CD14-positive monocyte (primary cell): Measurements from ENCODE around the gene BRSK2. TPM values are rescaled to one million over a fixed set of nuclear protein-coding genes. Genes with fewer than 3 reads are reported as not detected.

Experiments
- DNase-seq, 3 donors: peaks; one replicate each; pipeline ENCODE4 v3.0.0-alpha.2; 2011 to 2022
- H2AFZ ChIP-seq: 2 replicates; pipeline ENCODE4 v1.6.0; 2012; ENCODE audit warnings: mild to moderate bottlenecking, low read depth, low read length, inconsistent platforms; ENCODE audit not compliant: insufficient read depth, poor library complexity, severe bottlenecking
- H3K27ac ChIP-seq, 2 donors: 1 replicate in 1 of 2; 2 replicates in 1 of 2; pipeline ENCODE4 v1.5.1; 2012 to 2013; ENCODE audit warnings: low read length in 2 of 2, control low read depth in 1 of 2, inconsistent platforms in 1 of 2, low read depth in 1 of 2, mild to moderate bottlenecking in 1 of 2
- H3K27me3 ChIP-seq, 2 donors: one replicate each; pipeline versions ENCODE4 v1.6.0 to v1.6.1; 2011 to 2013; ENCODE audit warnings: low read length in 2 of 2; ENCODE audit not compliant: control insufficient read depth in 2 of 2, insufficient read depth in 2 of 2
- H3K36me3 ChIP-seq, 2 donors: replicated peaks in 1 of 2; 1 replicate in 1 of 2; 2 replicates in 1 of 2; pipeline versions ENCODE4 v1.5.1 to v1.6.1; 2012 to 2013; ENCODE audit warnings: low read length in 2 of 2, control low read depth in 1 of 2, inconsistent platforms in 1 of 2, mild to moderate bottlenecking in 1 of 2; ENCODE audit not compliant: insufficient read depth in 2 of 2, control insufficient read depth in 1 of 2
- H3K4me1 ChIP-seq, 2 donors: 1 replicate in 1 of 2; 2 replicates in 1 of 2; pipeline versions ENCODE4 v1.5.1 to v1.6.1; 2012 to 2013; ENCODE audit warnings: low read length in 2 of 2, control low read depth in 1 of 2, inconsistent platforms in 1 of 2, mild to moderate bottlenecking in 1 of 2, moderate library complexity in 1 of 2; ENCODE audit not compliant: insufficient read depth in 2 of 2, control insufficient read depth in 1 of 2
- H3K4me2 ChIP-seq: replicated peaks from 2 replicates; pipeline ENCODE3; 2012; ENCODE audit warnings: low read length, moderate library complexity, mild to moderate bottlenecking; ENCODE audit not compliant: poor library complexity, severe bottlenecking; ENCODE audit errors: extremely low read depth
- H3K4me3 ChIP-seq, 3 experiments: fragments of 200-600 bp in 1 of 3; sonication (generic) in 1 of 3; replicated peaks in 1 of 3; 1 replicate in 2 of 3; 2 replicates in 1 of 3; pipeline ENCODE4 v1.5.1; 2011 to 2013; ENCODE audit warnings: low read length in 3 of 3, mild to moderate bottlenecking in 3 of 3, control low read depth in 2 of 3, low read depth in 2 of 3, inconsistent platforms in 1 of 3, moderate library complexity in 1 of 3
- H3K79me2 ChIP-seq: 2 replicates; pipeline ENCODE4 v1.6.0; 2012; ENCODE audit warnings: mild to moderate bottlenecking, control low read depth, inconsistent platforms, low read length, moderate library complexity; ENCODE audit not compliant: insufficient read depth
- H3K9ac ChIP-seq: 2 replicates; pipeline ENCODE4 v1.6.0; 2017; ENCODE audit warnings: low read length, mild to moderate bottlenecking; ENCODE audit not compliant: insufficient read depth, poor library complexity, severe bottlenecking
- H3K9me3 ChIP-seq, 2 donors: replicated peaks in 1 of 2; 1 replicate in 1 of 2; 2 replicates in 1 of 2; pipeline versions ENCODE4 v1.5.1 to v1.6.1; 2012 to 2013; ENCODE audit warnings: low read length in 2 of 2, control low read depth in 1 of 2; ENCODE audit not compliant: control insufficient read depth in 1 of 2, insufficient read depth in 1 of 2
- H4K20me1 ChIP-seq: 2 replicates; pipeline ENCODE4 v1.6.0; 2012; ENCODE audit warnings: mild to moderate bottlenecking, low read length, control low read depth, moderate library complexity; ENCODE audit not compliant: insufficient read depth
- H3K27ac Mint-ChIP-seq, 7 donors: one replicate each; pipeline ENCODE4 v1.8.0; 2020; ENCODE audit warnings: mild to moderate bottlenecking in 7 of 7, mixed read lengths in 7 of 7, moderate library complexity in 6 of 7, inconsistent platforms in 2 of 7
- H3K27me3 Mint-ChIP-seq, 3 donors: one replicate each; pipeline ENCODE4 v1.8.0; 2021 to 2022; ENCODE audit warnings: low read depth in 3 of 3, mild to moderate bottlenecking in 3 of 3, mixed read lengths in 3 of 3, moderate library complexity in 3 of 3, inconsistent platforms in 1 of 3
- H3K36me3 Mint-ChIP-seq, 2 donors: one replicate each; pipeline ENCODE4 v1.8.0; 2020; ENCODE audit warnings: mixed read lengths in 2 of 2, inconsistent platforms in 1 of 2, mild to moderate bottlenecking in 1 of 2
- H3K4me1 Mint-ChIP-seq: one replicate; pipeline ENCODE4 v1.8.0; 2020; ENCODE audit warnings: mild to moderate bottlenecking, mixed read lengths
- H3K4me3 Mint-ChIP-seq, 2 donors: one replicate each; pipeline ENCODE4 v1.8.0; 2020; ENCODE audit warnings: mild to moderate bottlenecking in 2 of 2, mixed read lengths in 2 of 2, moderate library complexity in 1 of 2
- H3K9me3 Mint-ChIP-seq, 7 donors: one replicate each; pipeline ENCODE4 v1.8.0; 2020 to 2022; ENCODE audit warnings: mixed read lengths in 7 of 7, mild to moderate bottlenecking in 6 of 7, moderate library complexity in 6 of 7, inconsistent platforms in 2 of 7
- CTCF ChIP-seq: fragments of 200-600 bp; IDR thresholded peaks from one replicate; pipeline ENCODE4 v1.8.0; 2022; ENCODE audit warnings: antibody characterized with exemption, mild to moderate bottlenecking
- WGBS: methylation state at CpG from one replicate; pipeline ENCODE4 v1.1.5; 2013; ENCODE audit warnings: missing lambda C conversion rate; ENCODE audit not compliant: insufficient coverage; 5-methylcytosine and 5-hydroxymethylcytosine counted together
- intact Hi-C, 2 donors: fragments of 100-400 bp; cut with micrococcal nuclease; formaldehyde crosslinking; loops; one replicate each; pipeline versions ENCODE4 v1.15.0 to v1.15.1; 2023
- polyA plus RNA-seq, 3 donors: library from polyadenylated mRNA; depleted of rRNA in 1 of 3; unstranded in 2 of 3; stranded (reverse) in 1 of 3; fragments of 300-500 nt in 2 of 3; fragments of >200 nt in 1 of 3; fragmentation: Illumina TruSeq in 2 of 3; gene quantifications; 1 replicate in 2 of 3; 2 replicates in 1 of 3; pipeline ENCODE4 v1.2.3, GENCODE V29; 2012 to 2021

The BRSK2 gene
- polyA plus RNA-seq, 3 donors, result 0.13 TPM; not detected in 2

- no peaks in the 10 kb centered on the region for H3K27me3 ChIP-seq
- Mint-ChIP-seq H3K4me3 (no peak overlapping the region), H3K27ac (no peak overlapping the region), H3K36me3 (no peaks in the 10 kb centered on the region), H3K27me3 (peaks cover 0 to 4% (median 1%) of the 10 kb centered on the region in 3 donors), H3K4me1 (no peaks in the 10 kb centered on the region), H3K9me3 (peaks cover 5 to 16% (median 10%) of the 10 kb centered on the region in 7 donors)
- intact Hi-C loops, result no loop called here
- no peaks in the 10 kb centered on the region for H3K36me3 ChIP-seq
- WGBS, result 89% methylated on average over 22 of the region's 22 CpGs
- H3K9me3 ChIP-seq, result peaks cover 0 to 17% of the 10 kb centered on the region in 2 donors
- H4K20me1 ChIP-seq, result no peaks in the 10 kb centered on the region
- DNase-seq, result no peak
- H3K79me2 ChIP-seq, result no peaks in the 10 kb centered on the region
- H3K4me3 ChIP-seq, result no peak overlapping the region
- no peak overlapping the region for H2AFZ ChIP-seq
- no peak overlapping the region for H3K27ac ChIP-seq
- H3K4me2 ChIP-seq, result no peak overlapping the region
- no peak overlapping the region for H3K9ac ChIP-seq
- no peaks in the 10 kb centered on the region for H3K4me1 ChIP-seq
- no peak for TF ChIP-seq CTCF
Measured at GRCh38 chr11:1425006-1425405, 35.3 kb downstream of the BRSK2 start.

GRCh38 chr11:1425439-1425838 is 35.7 kb downstream of the BRSK2 start:
- Histone ChIP-seq H4K20me1 (no peaks in the 10 kb centered on the region), H3K4me3 (no peak overlapping the region), H3K27me3 (no peaks in the 10 kb centered on the region), H3K79me2 (no peaks in the 10 kb centered on the region), H3K4me2 (no peak overlapping the region), H3K9ac (no peak overlapping the region), H3K4me1 (no peaks in the 10 kb centered on the region), H3K9me3 (peaks cover 0 to 12% of the 10 kb centered on the region in 2 donors), H2AFZ (no peak overlapping the region), H3K36me3 (no peaks in the 10 kb centered on the region), H3K27ac (no peak overlapping the region)
- no peaks in the 10 kb centered on the region for H3K36me3 Mint-ChIP-seq
- TF ChIP-seq CTCF, result no peak
- DNase-seq, result no peak
- H3K27me3 Mint-ChIP-seq, result peaks cover 0 to 3% (median 1%) of the 10 kb centered on the region in 3 donors
- H3K27ac Mint-ChIP-seq, result no peak overlapping the region
- intact Hi-C loops, result no loop called here
- 85% methylated on average over 11 of the region's 17 CpGs for WGBS
- peaks cover 2 to 12% (median 9%) of the 10 kb centered on the region in 7 donors for H3K9me3 Mint-ChIP-seq
- no peaks in the 10 kb centered on the region for H3K4me1 Mint-ChIP-seq
- no peak overlapping the region for H3K4me3 Mint-ChIP-seq
